Esophagus squamous epithelium (tissue), 5 donors: ENCODE results near the gene HMCN2. TPM values are rescaled to one million over a fixed set of nuclear protein-coding genes. Genes with fewer than 3 reads are reported as not detected.

Experiments used
- DNase-seq: peaks from one replicate; lab custom pipeline; 2025; lab: John Stamatoyannopoulos, UW
- H3K27ac ChIP-seq, 4 donors: fragments of 200-600 bp; sonication (generic); one replicate each; pipeline ENCODE4 v1.5.1; 2016 to 2019; ENCODE audit warnings: mild to moderate bottlenecking in 1 of 4
- H3K27me3 ChIP-seq, 4 donors: fragments of 200-600 bp; sonication (generic); 1 replicate in 3 of 4; 2 replicates in 1 of 4; pipeline versions ENCODE4 v1.5.1 to v1.6.0; 2017 to 2021; ENCODE audit warnings: antibody characterized with exemption in 1 of 4
- H3K36me3 ChIP-seq, 3 donors: fragments of 200-600 bp; sonication (generic); one replicate each; pipeline ENCODE4 v1.5.1; 2016 to 2019
- H3K4me1 ChIP-seq, 3 donors: fragments of 200-600 bp; sonication (generic); one replicate each; pipeline ENCODE4 v1.5.1; 2017 to 2019
- H3K4me3 ChIP-seq, 4 donors: fragments of 200-600 bp; sonication (generic); 1 replicate in 3 of 4; 2 replicates in 1 of 4; pipeline ENCODE4 v1.5.1; 2016 to 2019; ENCODE audit warnings: mild to moderate bottlenecking in 2 of 4, moderate library complexity in 1 of 4
- H3K9me3 ChIP-seq, 3 donors: fragments of 200-600 bp; sonication (generic); one replicate each; pipeline ENCODE4 v1.5.1; 2016 to 2019
- POLR2A ChIP-seq, 4 donors: fragments of 450-650 bp; IDR thresholded peaks; one replicate each; pipeline ENCODE4 v1.6.1; 2017; ENCODE audit warnings: antibody characterized with exemption in 4 of 4, mild to moderate bottlenecking in 4 of 4, moderate library complexity in 3 of 4
- WGBS, 2 donors: methylation state at CpG; one replicate each; pipeline ENCODE4 v1.1.5; 2018; 5-methylcytosine and 5-hydroxymethylcytosine counted together
- intact Hi-C: fragments of 100-400 bp; cut with DNase I; formaldehyde crosslinking; loops from one replicate; pipeline ENCODE4 v1.15.0; 2022
- total RNA-seq, 4 donors: library from RNA; depleted of rRNA; stranded (reverse); fragments of >200 nt; gene quantifications; one replicate each; pipeline ENCODE4 v1.1.0, GENCODE V29; 2016
- TF ChIP-seq, protein P1 (sequence below), 6 experiments: fragments of 450-650 bp in 4 of 6; fragments of 200-600 bp in 2 of 6; sonication (generic) in 2 of 6; IDR thresholded peaks; one replicate each; pipeline ENCODE4 v1.5.1; 2016 to 2019; ENCODE audit warnings: antibody characterized with exemption in 6 of 6, mild to moderate bottlenecking in 4 of 6, moderate library complexity in 4 of 6
- donor health status: DM: yes; HTN: yes; CAD: no.

HMCN2 gene
- total RNA-seq, 4 donors from 2014 or later, result 0.53 to 4.8 (median 0.78) TPM

DNA sequence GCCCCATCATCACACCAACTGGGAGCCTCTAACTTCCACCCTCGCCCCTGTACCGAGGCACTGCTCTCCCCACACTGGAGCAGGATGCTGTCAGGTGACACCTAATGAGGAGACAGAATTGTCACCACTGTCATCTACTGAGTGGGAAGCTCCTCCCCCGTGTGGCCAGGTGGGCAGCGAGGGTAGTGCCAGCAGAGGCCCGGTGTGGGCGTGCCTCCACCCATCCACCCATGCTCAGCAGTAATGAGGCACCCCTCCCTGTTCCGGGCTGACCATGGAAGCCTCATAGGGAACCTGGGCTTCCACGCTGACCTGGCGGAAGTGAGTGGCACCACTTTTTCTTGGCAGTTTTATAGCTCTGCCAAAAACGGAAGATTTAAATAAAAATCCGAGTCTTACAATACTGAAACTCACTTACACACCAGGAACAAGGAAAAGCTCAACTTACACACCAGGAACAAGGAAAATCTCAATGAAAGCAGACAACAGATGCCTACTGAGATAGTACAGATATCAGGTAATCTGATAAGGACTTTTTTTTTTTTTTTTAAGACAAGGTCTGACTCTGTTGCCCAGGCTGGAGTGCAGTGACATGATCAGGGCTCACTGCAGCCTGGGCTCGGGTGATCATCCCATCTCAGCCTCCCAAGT lies 148.6 kb downstream of the HMCN2 start:
- DNase-seq, result no peak
- Histone ChIP-seq H3K27me3 (peaks cover 0 to 26% (median 0%) of the 10 kb centered on the region in 4 donors), H3K36me3 (no peaks in the 10 kb centered on the region), H3K9me3 (no peaks in the 10 kb centered on the region), H3K4me3 (no peak overlapping the region), H3K4me1 (peaks cover 0 to 17% (median 9%) of the 10 kb centered on the region in 3 donors), H3K27ac (no peak overlapping the region)
- no peak for TF ChIP-seq POLR2A (IDR thresholded peaks at IDR 0.05)
- TF ChIP-seq, protein P1, sequence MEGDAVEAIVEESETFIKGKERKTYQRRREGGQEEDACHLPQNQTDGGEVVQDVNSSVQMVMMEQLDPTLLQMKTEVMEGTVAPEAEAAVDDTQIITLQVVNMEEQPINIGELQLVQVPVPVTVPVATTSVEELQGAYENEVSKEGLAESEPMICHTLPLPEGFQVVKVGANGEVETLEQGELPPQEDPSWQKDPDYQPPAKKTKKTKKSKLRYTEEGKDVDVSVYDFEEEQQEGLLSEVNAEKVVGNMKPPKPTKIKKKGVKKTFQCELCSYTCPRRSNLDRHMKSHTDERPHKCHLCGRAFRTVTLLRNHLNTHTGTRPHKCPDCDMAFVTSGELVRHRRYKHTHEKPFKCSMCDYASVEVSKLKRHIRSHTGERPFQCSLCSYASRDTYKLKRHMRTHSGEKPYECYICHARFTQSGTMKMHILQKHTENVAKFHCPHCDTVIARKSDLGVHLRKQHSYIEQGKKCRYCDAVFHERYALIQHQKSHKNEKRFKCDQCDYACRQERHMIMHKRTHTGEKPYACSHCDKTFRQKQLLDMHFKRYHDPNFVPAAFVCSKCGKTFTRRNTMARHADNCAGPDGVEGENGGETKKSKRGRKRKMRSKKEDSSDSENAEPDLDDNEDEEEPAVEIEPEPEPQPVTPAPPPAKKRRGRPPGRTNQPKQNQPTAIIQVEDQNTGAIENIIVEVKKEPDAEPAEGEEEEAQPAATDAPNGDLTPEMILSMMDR (IDR thresholded peaks at IDR 0.05), result no peak
- 84 to 86% methylated on average over 5 to 8 of the region's 12 CpGs for WGBS, 2 donors
- intact Hi-C loops, result no loop called here

DNA sequence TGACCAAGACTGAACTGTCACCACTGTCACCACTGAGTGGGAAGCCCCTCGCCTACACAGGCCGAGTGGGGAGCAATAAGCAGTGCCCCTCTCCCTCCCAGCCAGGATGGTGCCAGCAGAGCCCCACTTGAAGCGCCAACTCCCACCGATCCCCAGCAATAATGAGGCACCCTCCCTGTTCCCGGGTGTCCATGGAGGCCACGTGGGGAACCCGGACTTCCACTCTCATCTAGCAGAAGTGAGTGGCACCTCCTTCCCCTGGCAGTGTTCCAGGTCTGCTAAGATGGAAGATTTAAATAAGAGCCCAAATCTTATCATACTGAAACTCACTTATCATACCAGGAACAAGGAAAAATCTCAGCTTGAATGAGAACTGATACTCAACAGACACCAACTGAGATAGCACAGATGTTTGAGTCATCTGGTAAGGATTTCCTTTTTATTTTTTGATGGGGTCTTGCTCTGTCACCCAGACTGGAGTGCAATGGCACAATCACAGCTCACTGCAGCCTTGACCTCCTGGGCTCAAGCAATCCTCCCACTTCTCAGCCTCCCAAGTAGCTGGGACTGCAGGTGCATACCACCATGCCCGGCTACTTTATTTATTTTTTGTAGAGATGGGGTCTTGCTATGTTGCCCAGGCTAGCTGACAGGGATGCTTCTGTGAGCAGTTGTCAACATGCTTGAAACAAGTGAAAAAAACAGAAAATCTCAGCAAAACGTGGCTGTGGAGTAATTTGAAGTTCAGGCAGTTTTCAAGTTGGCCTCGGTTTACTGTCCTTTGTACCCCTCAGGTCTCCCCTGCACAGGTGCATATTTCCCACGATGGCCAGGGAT lies 149.6 kb downstream of the HMCN2 start:
- Histone ChIP-seq H3K4me3 (no peak overlapping the region), H3K9me3 (no peaks in the 10 kb centered on the region), H3K27ac (no peak overlapping the region), H3K4me1 (peaks cover 0 to 17% (median 9%) of the 10 kb centered on the region in 3 donors), H3K27me3 (peaks cover 0 to 33% (median 0%) of the 10 kb centered on the region in 4 donors), H3K36me3 (no peaks in the 10 kb centered on the region)
- DNase-seq, result no peak
- WGBS, 2 donors, result 73 to 80% methylated on average over 8 to 9 of the region's 11 CpGs
- intact Hi-C loops, result no loop called here
- TF ChIP-seq POLR2A (IDR thresholded peaks at IDR 0.05), result no peak
- TF ChIP-seq, protein P1 (IDR thresholded peaks at IDR 0.05), result no peak

DNA sequence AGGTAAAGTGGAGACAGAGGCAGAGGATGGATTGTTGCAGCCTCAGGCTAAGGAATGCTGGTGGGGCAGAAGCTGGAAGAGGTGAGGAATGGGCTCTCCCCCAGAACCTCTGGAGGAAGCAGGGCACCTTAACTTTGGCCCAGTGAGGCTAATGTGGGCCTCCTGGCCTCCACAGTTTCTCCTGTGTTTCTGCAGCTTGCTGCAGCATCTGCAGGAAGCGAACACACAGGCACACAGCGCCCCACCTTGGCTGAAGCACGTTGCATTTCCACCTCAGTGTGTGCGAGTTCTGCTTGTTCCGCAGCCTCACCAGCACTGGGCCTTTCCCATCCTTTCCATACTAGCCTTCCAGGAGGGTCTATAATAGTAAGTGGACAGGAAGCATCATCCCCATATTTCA lies 152.0 kb downstream of the HMCN2 start:
- peaks cover 0 to 48% (median 0%) of the 10 kb centered on the region in 4 donors for H3K27me3 ChIP-seq
- TF ChIP-seq, protein P1 (IDR thresholded peaks at IDR 0.05), result peak in 1 of 6 experiments; percentile 16
- no peak for TF ChIP-seq POLR2A (IDR thresholded peaks at IDR 0.05)
- intact Hi-C loops, result no loop called here
- H3K9me3 ChIP-seq, result no peaks in the 10 kb centered on the region
- 66 to 81% methylated on average over 4 to 5 of the region's 5 CpGs for WGBS, 2 donors
- H3K4me1 ChIP-seq, result no peaks in the 10 kb centered on the region
- no peak overlapping the region for H3K27ac ChIP-seq
- no peak overlapping the region for H3K4me3 ChIP-seq
- H3K36me3 ChIP-seq, result no peaks in the 10 kb centered on the region
- no peak for DNase-seq

DNA sequence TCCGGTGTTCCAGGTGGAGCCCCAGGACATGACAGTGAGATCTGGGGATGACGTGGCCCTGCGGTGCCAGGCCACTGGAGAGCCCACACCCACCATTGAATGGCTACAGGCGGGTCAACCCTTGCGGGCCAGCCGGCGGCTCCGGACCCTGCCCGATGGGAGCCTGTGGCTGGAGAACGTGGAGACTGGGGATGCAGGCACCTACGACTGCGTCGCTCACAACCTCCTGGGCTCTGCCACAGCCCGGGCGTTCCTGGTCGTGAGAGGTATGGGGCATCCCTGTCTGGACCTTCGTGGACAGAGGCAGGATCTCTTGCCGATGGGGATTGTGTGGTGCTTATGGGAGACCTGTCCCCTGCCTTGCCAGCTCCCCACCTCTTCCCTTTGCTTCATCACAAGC lies 153.2 kb downstream of the HMCN2 start:
- intact Hi-C loops, result no loop called here
- TF ChIP-seq, protein P1 (IDR thresholded peaks at IDR 0.05), result no peak
- TF ChIP-seq POLR2A (IDR thresholded peaks at IDR 0.05), result no peak
- H3K36me3 ChIP-seq, result no peaks in the 10 kb centered on the region
- H3K4me1 ChIP-seq, result peaks cover 0 to 5% (median 0%) of the 10 kb centered on the region in 3 donors
- H3K9me3 ChIP-seq, result no peaks in the 10 kb centered on the region
- no peak overlapping the region for H3K27ac ChIP-seq
- 81 to 89% methylated on average over 4 to 13 of the region's 18 CpGs for WGBS, 2 donors
- no peak overlapping the region for H3K4me3 ChIP-seq
- no peak for DNase-seq
- peaks cover 0 to 60% (median 0%) of the 10 kb centered on the region in 4 donors for H3K27me3 ChIP-seq

DNA sequence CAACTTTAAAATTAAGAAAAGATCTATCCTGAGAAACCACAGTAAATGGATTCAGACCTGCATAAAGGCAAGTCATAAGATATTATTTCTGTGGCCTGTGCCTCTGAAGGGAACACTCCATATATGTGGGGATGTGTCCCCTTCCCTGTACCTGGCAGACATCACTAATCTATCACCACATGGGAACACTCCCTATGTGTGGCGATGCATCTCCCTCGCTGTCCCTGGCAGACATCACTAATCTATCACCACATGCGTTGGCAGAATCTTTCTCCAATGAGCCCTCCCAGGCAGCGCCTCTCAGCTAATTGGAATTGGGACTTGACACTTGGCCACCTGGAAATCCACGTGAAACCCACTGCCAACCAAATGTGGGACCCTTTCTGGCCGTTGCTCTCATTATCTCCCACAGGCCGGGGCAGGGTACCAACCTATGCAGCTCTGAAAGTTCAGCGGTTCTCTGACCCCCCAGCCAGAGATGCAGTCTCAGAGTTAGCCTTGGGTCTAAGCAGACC lies 154.0 kb downstream of the HMCN2 start:
- WGBS, 2 donors, result 83 to 88% methylated on average over 8 of the region's 8 CpGs
- no peak overlapping the region for H3K4me3 ChIP-seq
- no peak for TF ChIP-seq POLR2A (IDR thresholded peaks at IDR 0.05)
- TF ChIP-seq, protein P1 (IDR thresholded peaks at IDR 0.05), result no peak

More for the DNA sequence above, 154.0 kb downstream of the HMCN2 start:
- no peak for DNase-seq
- intact Hi-C loops, result no loop called here
- Histone ChIP-seq H3K9me3 (no peaks in the 10 kb centered on the region), H3K4me1 (peaks cover 0 to 5% (median 0%) of the 10 kb centered on the region in 3 donors), H3K27ac (no peak overlapping the region), H3K27me3 (peaks cover 0 to 60% (median 0%) of the 10 kb centered on the region in 4 donors), H3K36me3 (no peaks in the 10 kb centered on the region)
